ENCODE results near the gene PRELP.

GRCh38 chr1:203480525-203481084 is 5.0 kb downstream of the PRELP start:
- TF ChIP-seq POLR2A (IDR thresholded peaks at IDR 0.05; ENCODE audit: extremely low read depth, insufficient read length), result no peak
- TF ChIP-seq CTCF (IDR thresholded peaks at IDR 0.05; ENCODE audit: low read depth, low read length), result no peak

Data from NB4 (cell line).